Measurements from ENCODE around the gene SHTN1.

SHTN1 gene

GRCh38 chr10:116899626-116900025, 105.4 kb downstream of the SHTN1 start:
- intact Hi-C loops (cut with DNase I; ENCODE audit: low total_unique reads) = no loop called here
- no peaks in the 10 kb centered on the region for H3K9me3 ChIP-seq
- no peaks in the 10 kb centered on the region for H3K27me3 ChIP-seq
- no peaks in the 10 kb centered on the region for H3K4me1 ChIP-seq
- peaks cover 0 to 20% (median 0%) of the 10 kb centered on the region in 3 donors for H3K36me3 ChIP-seq
- H3K27ac ChIP-seq = no peak overlapping the region
- TF ChIP-seq CTCF (IDR thresholded peaks at IDR 0.05) = no peak
- no peak overlapping the region for H3K4me3 ChIP-seq
- DNase-seq = no peak

- Histone ChIP-seq H3K27ac (no peak overlapping the region), H3K4me3 (no peak overlapping the region), H3K27me3 (no peaks in the 10 kb centered on the region), H3K9me3 (no peaks in the 10 kb centered on the region), H3K4me1 (peaks cover 0 to 15% (median 12%) of the 10 kb centered on the region in 4 donors), H3K36me3 (peaks cover 0 to 5% (median 0%) of the 10 kb centered on the region in 3 donors)
- no peak for TF ChIP-seq CTCF (IDR thresholded peaks at IDR 0.05)
- intact Hi-C loops (cut with DNase I; ENCODE audit: low total_unique reads) = no loop called here
- no peak for DNase-seq
Measured at GRCh38 chr10:116893686-116894037, 111.3 kb downstream of the SHTN1 start.

GRCh38 chr10:116892907-116893685, 111.9 kb downstream of the SHTN1 start:
- no peak overlapping the region for H3K27ac ChIP-seq
- no peak for TF ChIP-seq CTCF (IDR thresholded peaks at IDR 0.05)
- H3K4me3 ChIP-seq = no peak overlapping the region
- H3K9me3 ChIP-seq = no peaks in the 10 kb centered on the region
- H3K4me1 ChIP-seq = peaks cover 0 to 20% (median 15%) of the 10 kb centered on the region in 4 donors
- H3K36me3 ChIP-seq = peaks cover 0 to 3% (median 0%) of the 10 kb centered on the region in 3 donors
- DNase-seq = no peak
- no peaks in the 10 kb centered on the region for H3K27me3 ChIP-seq
- intact Hi-C loops (cut with DNase I; ENCODE audit: low total_unique reads) = no loop called here

GRCh38 chr10:116891208-116891607, 113.8 kb downstream of the SHTN1 start:
- intact Hi-C loops (cut with DNase I; ENCODE audit: low total_unique reads) = no loop called here
- DNase-seq = peak in 1 of 2 donors; percentile 41
- H3K9me3 ChIP-seq = no peaks in the 10 kb centered on the region
- no peak for TF ChIP-seq CTCF (IDR thresholded peaks at IDR 0.05)
- no peaks in the 10 kb centered on the region for H3K27me3 ChIP-seq
- H3K27ac ChIP-seq = no peak overlapping the region
- peaks cover 0 to 24% (median 16%) of the 10 kb centered on the region in 4 donors for H3K4me1 ChIP-seq
- H3K4me3 ChIP-seq = no peak overlapping the region
- H3K36me3 ChIP-seq = no peaks in the 10 kb centered on the region

- intact Hi-C loops (cut with DNase I; ENCODE audit: low total_unique reads) = no loop called here
- Histone ChIP-seq H3K27me3 (no peaks in the 10 kb centered on the region), H3K36me3 (no peaks in the 10 kb centered on the region), H3K9me3 (no peaks in the 10 kb centered on the region), H3K4me1 (peaks cover 0 to 24% (median 16%) of the 10 kb centered on the region in 4 donors), H3K4me3 (no peak overlapping the region), H3K27ac (peak overlapping the region in 1 of 2 donors; percentile 1)
- no peak for TF ChIP-seq CTCF (IDR thresholded peaks at IDR 0.05)
- no peak for DNase-seq
Measured at GRCh38 chr10:116889066-116889465, 115.9 kb downstream of the SHTN1 start.

Measured in tibial artery (tissue), 4 donors.